ENCODE measurements around the gene SIT1. TPM values are rescaled to one million over a fixed set of nuclear protein-coding genes. Genes with fewer than 3 reads are reported as not detected.

The SIT1 gene
- total RNA-seq, 1 donor from 2014 or later: 90.5 TPM

- H3K27me3 Mint-ChIP-seq (ENCODE audit: insufficient read depth): peaks cover 2% of the 10 kb centered on the region
- H3K36me3 Mint-ChIP-seq (ENCODE audit: low read depth): peaks cover 18% of the 10 kb centered on the region
- H3K4me1 Mint-ChIP-seq (ENCODE audit: low read depth): peaks cover 34% of the 10 kb centered on the region
- peak overlapping the region; percentile 99 for H3K27ac Mint-ChIP-seq
- H3K9me3 Mint-ChIP-seq: no peaks in the 10 kb centered on the region
- peak; percentile 99 for DNase-seq (ENCODE audit: low spot score)
- intact Hi-C loops (cut with micrococcal nuclease): loop anchor here (1.0 to 2.0 kb wide), 14 partner anchors 15 to 615 kb away; partner anchors contain the start of genes CCDC107, CREB3, DNAJB5 and FAM221B
- peak overlapping the region; percentile 91 for H3K4me3 Mint-ChIP-seq
Measured at GRCh38 chr9:35603986-35604577, 46.6 kb downstream of the SIT1 start.

GRCh38 chr9:35603506-35603985 lies 47.2 kb downstream of the SIT1 start:
- intact Hi-C loops (cut with micrococcal nuclease): no loop called here
- no peak for DNase-seq (ENCODE audit: low spot score)
- peaks cover 2% of the 10 kb centered on the region for H3K27me3 Mint-ChIP-seq (ENCODE audit: insufficient read depth)

GRCh38 chr9:35599763-35600604 lies 50.7 kb downstream of the SIT1 start:
- Mint-ChIP-seq H3K9me3 (no peaks in the 10 kb centered on the region), H3K27ac (no peak overlapping the region), H3K27me3 (ENCODE audit: insufficient read depth) (peaks cover 2% of the 10 kb centered on the region), H3K4me1 (ENCODE audit: low read depth) (peaks cover 18% of the 10 kb centered on the region), H3K4me3 (no peak overlapping the region), H3K36me3 (ENCODE audit: low read depth) (no peaks in the 10 kb centered on the region)
- DNase-seq (ENCODE audit: low spot score): no peak
- intact Hi-C loops (cut with micrococcal nuclease): no loop called here

More at GRCh38 chr9:35603506-35603985, 47.2 kb downstream of the SIT1 start:
- H3K9me3 Mint-ChIP-seq: no peaks in the 10 kb centered on the region
- peak overlapping the region; percentile 91 for H3K4me3 Mint-ChIP-seq
- H3K27ac Mint-ChIP-seq: peak overlapping the region; percentile 99
- H3K4me1 Mint-ChIP-seq (ENCODE audit: low read depth): peaks cover 34% of the 10 kb centered on the region
- peaks cover 15% of the 10 kb centered on the region for H3K36me3 Mint-ChIP-seq (ENCODE audit: low read depth)

Other genes starting within 250 kb of the SIT1 start
- 4.4 and 5.8 TPM in 2 replicates for gene RUSC2, start 160.8 kb downstream of the SIT1 start, total RNA-seq
- gene TESK1, start 45.7 kb downstream of the SIT1 start, total RNA-seq: 61.5 and 62.1 TPM in 2 replicates
- gene CD72, start 32.5 kb downstream of the SIT1 start, total RNA-seq: 8.3 and 9.6 TPM in 2 replicates
- 5,317 and 5,787 TPM in 2 replicates for gene RMRP, start 7.1 kb upstream of the SIT1 start, total RNA-seq
- 20.6 and 24.0 TPM in 2 replicates for gene CCDC107, start 7.4 kb upstream of the SIT1 start, total RNA-seq
- gene ARHGEF39, start 14.3 kb upstream of the SIT1 start, total RNA-seq: 7.9 and 8.8 TPM in 2 replicates
- gene CA9, start 23.0 kb upstream of the SIT1 start, total RNA-seq: 0.44 TPM in 1 of 2 replicates, not detected in the other
- 2.5 and 4.5 TPM in 2 replicates for gene TPM2, start 39.0 kb upstream of the SIT1 start, total RNA-seq
- 229 and 230 TPM in 2 replicates for gene TLN1, start 81.3 kb upstream of the SIT1 start, total RNA-seq
- 32.1 and 32.6 TPM in 2 replicates for gene CREB3, start 81.7 kb upstream of the SIT1 start, total RNA-seq
- gene GBA2, start 98.3 kb upstream of the SIT1 start, total RNA-seq: 54.7 and 58.4 TPM in 2 replicates
- gene RGP1, start 98.4 kb upstream of the SIT1 start, total RNA-seq: 18.4 and 18.9 TPM in 2 replicates
- gene MSMP, start 103.3 kb upstream of the SIT1 start, total RNA-seq: not detected in 2 replicates
- gene NPR2, start 140.7 kb upstream of the SIT1 start, total RNA-seq: 9.3 and 10.4 TPM in 2 replicates
- gene SPAG8, start 161.3 kb upstream of the SIT1 start, total RNA-seq: 0.66 and 1.0 TPM in 2 replicates
- gene HINT2, start 164.1 kb upstream of the SIT1 start, total RNA-seq: 47.5 and 55.3 TPM in 2 replicates
- not detected in 2 replicates for gene FAM221B, start 177.8 kb upstream of the SIT1 start, total RNA-seq
- 1.7 and 1.9 TPM in 2 replicates for gene TMEM8B, start 178.3 kb upstream of the SIT1 start, total RNA-seq
- gene OR13J1, start 219.5 kb upstream of the SIT1 start, total RNA-seq: not detected in 2 replicates

Measured in activated T-helper 1 cell treated with anti-CD3 and anti-CD28 coated beads, Interleukin-12 subunit alpha, Interleukin-12 subunit beta, Interleukin-2, Interleukin-4 antibody, amounts not matched to agents 30 ng/mL and 10 ng/mL and 1 ng/mL, durations not matched to agents 14 hours and 24 hours and 36 hours (primary cell).